Right lobe of liver (tissue), 6 donors: ENCODE measurements around the gene IFI30. TPM values are rescaled to one million over a fixed set of nuclear protein-coding genes. Genes with fewer than 3 reads are reported as not detected.

ENCODE experiments used
- ATAC-seq, 4 donors: fragments of 200-7000 bp; cut with Tn5 transposase; one replicate each; pipeline ENCODE4 v1.9.1; 2020; ENCODE audit warnings: mild to moderate bottlenecking in 4 of 4, moderate library complexity in 4 of 4
- DNase-seq, 3 donors: peaks; one replicate each; pipeline ENCODE4 v3.0.0-alpha.2; 2020
- H3K27ac ChIP-seq, 3 donors: fragments of 200-600 bp; one replicate each; pipeline ENCODE4 v1.8.0; 2022
- H3K27me3 ChIP-seq, 2 donors: fragments of 200-600 bp; one replicate each; pipeline ENCODE4 v1.8.0; 2022
- H3K36me3 ChIP-seq, 4 donors: fragments of 200-600 bp; sonication (generic) in 1 of 4; one replicate each; pipeline versions ENCODE4 v1.5.1 to v1.8.0; 2017 to 2022; ENCODE audit warnings: control low read depth in 1 of 4
- H3K4me1 ChIP-seq, 4 donors: fragments of 200-600 bp; sonication (generic) in 1 of 4; one replicate each; pipeline versions ENCODE4 v1.5.1 to v1.8.0; 2017 to 2022; ENCODE audit warnings: control low read depth in 1 of 4
- H3K4me3 ChIP-seq, 3 donors: fragments of 200-600 bp; one replicate each; pipeline ENCODE4 v1.8.0; 2022
- H3K9me3 ChIP-seq, 4 donors: fragments of 200-600 bp; sonication (generic) in 1 of 4; one replicate each; pipeline versions ENCODE4 v1.5.1 to v1.8.0; 2017 to 2022; ENCODE audit warnings: control low read depth in 1 of 4
- POLR2A ChIP-seq: fragments of 450-650 bp; IDR thresholded peaks from one replicate; pipeline ENCODE4 v1.6.1; 2017; ENCODE audit warnings: antibody characterized with exemption, mild to moderate bottlenecking
- WGBS: methylation state at CpG from one replicate; pipeline ENCODE4 v1.1.6; 2018; ENCODE audit warnings: low coverage, low lambda C conversion rate; ENCODE audit not compliant: insufficient coverage; ENCODE audit errors: missing lambda C conversion rate; 5-methylcytosine and 5-hydroxymethylcytosine counted together
- intact Hi-C, 2 donors: fragments of 100-400 bp; cut with DNase I; formaldehyde crosslinking; loops; one replicate each; pipeline versions ENCODE4 v1.11.2 to v1.14.1; 2022
- total RNA-seq, 6 experiments: library from RNA; depleted of rRNA in 2 of 6; stranded (reverse); fragments of >200 nt in 2 of 6; fragmentation: NEBNext Ultra II Directional in 3 of 6; extraction: Animal tissue kit (Norgen Biotek cat#: 25700) in 3 of 6; gene quantifications; one replicate each; pipeline versions ENCODE4 v1.1.0 to v1.2.4, GENCODE V29; 2016 to 2023
- TF ChIP-seq, protein P1 (sequence below), 4 donors: fragments of 200-600 bp in 3 of 4; fragments of 450-650 bp in 1 of 4; IDR thresholded peaks; one replicate each; pipeline versions ENCODE4 v1.5.1 to v1.8.0; 2016 to 2022; ENCODE audit warnings: antibody characterized with exemption in 4 of 4, mild to moderate bottlenecking in 2 of 4
- donor health status: DM: no; HTN: yes; CAD: no.
- donor health status: DM: no; HTN: no; CAD: no.
- donor health status: DM: no; HTN: no; CAD: no.
- donor health status: DM: no; HTN: yes; CAD: no.
- donor health status: DM: no; HTN: yes; CAD: no.

IFI30 gene
- total RNA-seq, 6 experiments from 2014 or later = 54.0 to 205 (median 91.8) TPM

DNA sequence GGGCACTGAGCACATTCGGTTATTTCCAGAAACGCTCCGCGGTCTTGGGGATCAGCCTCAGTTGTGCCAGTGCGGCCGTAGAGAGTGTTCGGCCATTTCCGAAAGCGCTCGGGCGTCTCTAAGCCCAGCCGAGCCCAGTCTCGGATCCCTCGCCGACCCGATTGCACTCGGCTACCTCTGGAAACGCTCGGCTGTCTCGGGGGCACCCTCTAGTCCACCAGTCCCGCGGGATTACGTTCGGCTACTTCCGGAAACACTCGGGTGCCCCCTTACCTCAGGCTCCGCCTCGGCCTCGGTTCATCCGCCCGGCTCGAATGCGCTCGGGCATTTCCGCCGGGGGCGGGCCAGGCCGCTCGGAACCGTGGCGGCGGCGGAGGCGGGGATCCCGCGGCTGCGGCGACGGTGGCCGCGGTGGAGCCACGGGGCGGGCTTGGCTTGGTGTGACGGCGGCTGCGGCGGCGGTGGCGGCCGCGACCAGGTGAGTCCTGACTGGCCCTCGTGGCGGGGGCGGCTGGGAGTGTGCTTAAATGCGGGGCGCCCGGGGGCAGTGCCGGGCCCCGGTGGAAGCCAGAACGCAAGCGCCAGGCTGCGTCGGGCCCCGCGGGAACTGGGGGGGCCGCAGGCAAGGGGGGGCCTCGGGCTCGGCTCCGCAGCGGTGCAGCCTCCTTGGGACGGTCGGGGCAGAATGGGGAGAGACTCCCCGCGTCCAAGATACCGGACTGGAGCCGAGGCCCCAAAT, 20.6 kb upstream of the IFI30 start, which contains the start of gene PIK3R2:
Gene PIK3R2 (plus strand): TSS at position 347 of the 739 bp plus-strand sequence. CDS start 2,717 bp downstream, outside the sequence.
- Histone ChIP-seq H3K27me3 (no peaks in the 10 kb centered on the region), H3K9me3 (no peaks in the 10 kb centered on the region), H3K36me3 (peaks cover 0 to 4% (median 0%) of the 10 kb centered on the region in 4 donors), H3K4me3 (peak within 1 kb of the TSS; percentile 93 to 94 (median 94)), H3K27ac (peak within 1 kb of the TSS; percentile 80 to 88 (median 85)), H3K4me1 (peaks cover 0 to 49% (median 18%) of the 10 kb centered on the region in 4 donors)
- peak; percentile 72 for TF ChIP-seq POLR2A
- TF ChIP-seq, protein P1, sequence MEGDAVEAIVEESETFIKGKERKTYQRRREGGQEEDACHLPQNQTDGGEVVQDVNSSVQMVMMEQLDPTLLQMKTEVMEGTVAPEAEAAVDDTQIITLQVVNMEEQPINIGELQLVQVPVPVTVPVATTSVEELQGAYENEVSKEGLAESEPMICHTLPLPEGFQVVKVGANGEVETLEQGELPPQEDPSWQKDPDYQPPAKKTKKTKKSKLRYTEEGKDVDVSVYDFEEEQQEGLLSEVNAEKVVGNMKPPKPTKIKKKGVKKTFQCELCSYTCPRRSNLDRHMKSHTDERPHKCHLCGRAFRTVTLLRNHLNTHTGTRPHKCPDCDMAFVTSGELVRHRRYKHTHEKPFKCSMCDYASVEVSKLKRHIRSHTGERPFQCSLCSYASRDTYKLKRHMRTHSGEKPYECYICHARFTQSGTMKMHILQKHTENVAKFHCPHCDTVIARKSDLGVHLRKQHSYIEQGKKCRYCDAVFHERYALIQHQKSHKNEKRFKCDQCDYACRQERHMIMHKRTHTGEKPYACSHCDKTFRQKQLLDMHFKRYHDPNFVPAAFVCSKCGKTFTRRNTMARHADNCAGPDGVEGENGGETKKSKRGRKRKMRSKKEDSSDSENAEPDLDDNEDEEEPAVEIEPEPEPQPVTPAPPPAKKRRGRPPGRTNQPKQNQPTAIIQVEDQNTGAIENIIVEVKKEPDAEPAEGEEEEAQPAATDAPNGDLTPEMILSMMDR (IDR thresholded peaks at IDR 0.05) = no peak
- intact Hi-C loops = no loop called here
- DNase-seq = peak; percentile 99 to 100 (median 99)
- ATAC-seq = peak; percentile 84 to 86 (median 84)
- WGBS = under 1% methylated on average over 52 of the region's 86 CpGs

DNA sequence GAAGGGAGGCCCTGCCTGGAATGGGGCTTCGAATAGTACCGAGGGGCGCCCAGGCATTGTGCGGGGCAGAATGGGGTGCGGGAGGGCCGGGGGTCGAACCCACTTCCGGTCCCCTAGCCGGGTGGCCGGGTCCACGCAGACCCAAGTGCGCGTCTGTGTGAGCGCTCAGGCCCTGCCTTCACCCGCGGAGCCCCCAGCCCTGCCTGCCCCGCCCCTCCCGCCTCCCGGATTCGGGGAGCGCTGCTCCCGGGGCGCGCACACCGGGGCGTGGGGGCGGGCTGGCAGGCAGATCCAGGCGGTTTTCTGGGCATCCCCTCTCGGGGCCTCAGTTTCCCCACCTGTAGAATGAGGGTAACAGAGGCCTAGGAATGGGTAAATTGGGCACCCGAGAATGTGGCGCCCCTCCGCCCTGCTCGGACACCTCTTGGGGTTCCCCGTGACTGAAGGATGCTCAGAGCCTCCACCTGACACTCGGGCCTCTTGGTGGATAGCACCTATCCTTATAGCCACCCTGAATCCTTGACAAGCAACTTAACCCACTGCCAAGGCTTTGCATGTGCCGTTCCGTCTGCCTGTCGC, 20.0 kb upstream of the IFI30 start:
- Histone ChIP-seq H3K27ac (peak overlapping the region; percentile 80 to 88 (median 85)), H3K9me3 (no peaks in the 10 kb centered on the region), H3K4me3 (peak overlapping the region; percentile 93 to 94 (median 94)), H3K36me3 (peaks cover 0 to 4% (median 0%) of the 10 kb centered on the region in 4 donors), H3K4me1 (peaks cover 0 to 49% (median 18%) of the 10 kb centered on the region in 4 donors), H3K27me3 (no peaks in the 10 kb centered on the region)
- intact Hi-C loops = no loop called here
- DNase-seq (peak in 1 of 3 donors; percentile 58), ATAC-seq (no peak)
- TF ChIP-seq, protein P1 (IDR thresholded peaks at IDR 0.05) = no peak
- no peak for TF ChIP-seq POLR2A
- 4% methylated on average over 10 of the region's 38 CpGs for WGBS

DNA sequence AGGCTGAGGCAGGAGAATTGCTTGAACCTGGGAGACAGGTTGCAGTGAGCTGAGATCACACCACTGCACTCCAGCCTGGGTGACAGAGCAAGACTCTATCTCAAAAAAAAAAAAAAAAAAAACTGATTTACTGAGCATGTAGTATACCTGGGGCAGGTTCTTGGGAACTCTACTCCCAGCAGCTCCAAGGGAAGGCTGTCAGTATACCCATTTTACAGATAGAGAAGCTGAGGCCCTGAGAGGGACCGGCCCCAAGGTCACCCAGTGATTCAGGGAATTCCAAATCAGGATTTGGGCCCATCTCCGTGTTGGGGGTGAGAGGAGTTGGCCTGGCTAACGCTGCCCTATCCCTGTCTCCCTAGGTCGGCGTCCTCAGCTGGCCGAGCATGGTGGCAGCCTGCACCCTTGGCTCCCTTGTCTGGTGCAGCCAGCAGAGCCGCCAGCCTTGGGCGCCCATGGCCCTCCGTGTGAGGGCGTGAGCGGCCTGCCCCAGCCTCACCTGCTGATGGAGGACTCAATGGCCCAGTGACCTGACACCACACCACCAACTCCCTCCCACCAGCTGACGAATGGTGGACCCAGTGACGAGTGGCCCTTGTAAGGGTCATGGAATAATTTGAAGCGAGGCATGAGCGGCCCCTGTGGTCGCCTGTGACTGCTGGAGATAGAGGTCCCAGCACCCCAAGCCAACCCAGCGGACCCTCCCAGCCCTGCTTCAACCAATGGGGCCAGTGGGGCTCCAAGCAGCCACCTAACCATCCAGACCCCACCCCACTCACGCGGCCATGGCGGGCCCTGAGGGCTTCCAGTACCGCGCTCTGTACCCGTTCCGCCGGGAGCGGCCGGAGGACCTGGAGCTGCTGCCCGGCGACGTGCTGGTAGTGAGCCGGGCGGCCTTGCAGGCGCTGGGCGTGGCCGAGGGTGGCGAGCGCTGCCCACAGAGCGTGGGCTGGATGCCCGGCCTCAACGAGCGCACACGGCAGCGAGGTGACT, 18.2 kb upstream of the IFI30 start:
- peaks cover 0 to 44% (median 18%) of the 10 kb centered on the region in 4 donors for H3K4me1 ChIP-seq
- DNase-seq = peak in 1 of 3 donors; percentile 49
- intact Hi-C loops = no loop called here

More for the DNA sequence above, 18.2 kb upstream of the IFI30 start:
- ATAC-seq = no peak
- 60% methylated on average over 5 of the region's 43 CpGs for WGBS
- Histone ChIP-seq H3K9me3 (no peaks in the 10 kb centered on the region), H3K36me3 (peaks cover 0 to 4% (median 0%) of the 10 kb centered on the region in 4 donors), H3K27me3 (no peaks in the 10 kb centered on the region), H3K27ac (no peak overlapping the region), H3K4me3 (no peak overlapping the region)
- TF ChIP-seq POLR2A = no peak
- TF ChIP-seq, protein P1 (IDR thresholded peaks at IDR 0.05) = no peak
